ENCODE results near the gene CASQ2.

CASQ2 gene

DNA sequence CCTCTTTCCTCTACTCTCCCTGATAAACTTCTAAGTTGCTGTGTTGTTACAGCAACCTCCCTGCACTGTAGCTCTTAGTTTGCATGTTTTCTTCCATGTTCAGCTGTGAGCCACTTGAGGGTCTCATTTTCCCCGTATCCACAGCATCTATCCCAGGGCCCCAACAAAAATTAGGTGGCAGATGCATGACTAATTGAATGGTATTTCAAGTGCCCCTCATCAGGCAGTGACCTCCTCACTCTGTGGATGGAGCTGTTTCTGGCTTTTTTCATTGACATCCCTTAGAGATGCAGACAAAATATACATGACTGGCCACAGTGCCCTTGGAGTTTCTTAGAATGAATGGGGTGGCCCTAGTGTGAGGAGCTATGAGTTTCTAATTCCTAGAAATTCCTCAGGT is 3.4 kb downstream of the CASQ2 start:
- Mint-ChIP-seq H3K4me3 (no peak overlapping the region), H3K9me3 (no peaks in the 10 kb centered on the region), H3K36me3 (no peaks in the 10 kb centered on the region), H3K27me3 (peaks cover 7% of the 10 kb centered on the region), H3K27ac (no peak overlapping the region), H3K4me1 (no peaks in the 10 kb centered on the region)
- ATAC-seq (ENCODE audit: low read depth) = no peak
- DNase-seq (ENCODE audit: low spot score in 2 of 2) = no peak

DNA sequence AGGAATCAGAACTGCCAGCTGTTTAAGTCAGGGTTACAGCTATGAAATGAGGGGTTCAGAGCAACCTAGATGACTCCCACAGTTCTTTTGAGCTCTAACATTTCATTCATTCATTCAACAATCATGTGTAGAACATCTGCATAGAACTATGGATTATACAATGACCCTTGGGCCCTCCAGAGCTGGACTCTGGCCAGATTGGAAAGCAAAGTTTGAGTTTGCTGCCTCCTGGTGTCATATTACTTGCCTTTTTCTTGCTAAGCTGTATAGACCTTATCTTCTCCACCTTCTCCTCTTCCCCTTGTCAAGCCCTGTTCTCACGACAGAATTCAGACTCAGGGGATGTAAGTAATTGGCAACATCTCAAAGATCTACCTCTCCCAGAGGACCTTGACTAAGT is 4.0 kb downstream of the CASQ2 start:
- Mint-ChIP-seq H3K4me3 (no peak overlapping the region), H3K36me3 (no peaks in the 10 kb centered on the region), H3K4me1 (no peaks in the 10 kb centered on the region), H3K27ac (no peak overlapping the region), H3K27me3 (peaks cover 7% of the 10 kb centered on the region), H3K9me3 (peaks cover 1% of the 10 kb centered on the region)
- ATAC-seq (ENCODE audit: low read depth) (no peak), DNase-seq (ENCODE audit: low spot score in 2 of 2) (no peak)

DNA sequence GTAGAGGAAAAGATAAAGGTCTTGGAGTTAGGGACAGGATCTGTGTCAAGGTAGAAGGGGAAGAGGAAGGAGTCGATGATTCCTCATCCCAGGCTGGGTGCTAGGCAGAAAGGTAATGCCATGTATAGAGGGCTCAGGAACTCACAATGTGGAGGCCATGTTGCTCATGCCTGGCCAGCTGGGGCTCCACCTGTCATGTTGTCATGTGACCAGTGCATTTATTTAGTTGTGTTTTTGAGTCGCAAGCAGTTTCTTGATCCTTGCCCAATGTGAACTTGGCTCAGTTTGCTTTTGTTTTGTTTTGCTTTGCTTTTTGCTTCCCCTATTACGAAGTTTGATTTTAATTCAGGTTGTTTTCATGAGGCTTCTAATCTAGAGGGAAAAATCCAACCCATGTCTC is 5.7 kb downstream of the CASQ2 start:
- Mint-ChIP-seq H3K36me3 (no peaks in the 10 kb centered on the region), H3K4me1 (no peaks in the 10 kb centered on the region), H3K9me3 (peaks cover 6% of the 10 kb centered on the region), H3K27me3 (peaks cover 7% of the 10 kb centered on the region), H3K27ac (no peak overlapping the region), H3K4me3 (no peak overlapping the region)
- DNase-seq (ENCODE audit: low spot score in 2 of 2) (no peak), ATAC-seq (ENCODE audit: low read depth) (no peak)

DNA sequence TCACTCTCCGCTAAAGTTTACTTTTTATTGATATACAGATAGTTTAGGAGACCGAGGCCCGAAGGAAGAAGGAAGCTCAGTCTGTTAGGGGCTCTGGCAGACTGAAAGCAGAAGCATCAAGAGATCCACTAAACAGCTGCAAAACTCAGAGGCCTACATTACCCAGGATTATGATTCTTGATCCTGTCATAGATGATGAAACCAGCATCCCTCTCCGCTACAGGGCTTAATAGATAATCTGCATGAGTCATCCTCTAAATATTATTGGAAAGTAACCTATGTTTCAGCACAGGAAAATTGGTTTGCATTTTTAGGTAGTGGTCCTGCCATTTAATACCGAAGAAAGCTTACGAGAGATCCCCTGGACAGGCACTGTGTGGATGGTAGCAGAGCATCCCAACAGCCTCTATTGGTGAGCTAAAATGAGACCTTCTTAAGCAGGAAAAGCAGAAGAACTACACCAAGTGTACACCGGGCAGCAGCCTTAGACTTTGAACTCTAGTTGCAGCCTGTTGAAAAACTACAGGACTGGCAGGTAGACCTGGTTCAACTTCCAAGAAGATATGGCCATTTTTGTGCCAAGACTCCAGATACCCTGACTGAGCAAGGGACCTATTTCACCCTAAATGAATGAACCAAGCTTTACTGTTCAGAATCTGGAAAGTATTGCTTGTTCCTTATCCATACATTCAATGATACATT is 6.8 kb downstream of the CASQ2 start:
- Mint-ChIP-seq H3K9me3 (peaks cover 6% of the 10 kb centered on the region), H3K4me3 (no peak overlapping the region), H3K27me3 (peaks cover 7% of the 10 kb centered on the region), H3K4me1 (no peaks in the 10 kb centered on the region), H3K36me3 (no peaks in the 10 kb centered on the region), H3K27ac (no peak overlapping the region)
- no peak for DNase-seq (ENCODE audit: low spot score in 2 of 2)
- ATAC-seq (ENCODE audit: low read depth) = no peak

DNA sequence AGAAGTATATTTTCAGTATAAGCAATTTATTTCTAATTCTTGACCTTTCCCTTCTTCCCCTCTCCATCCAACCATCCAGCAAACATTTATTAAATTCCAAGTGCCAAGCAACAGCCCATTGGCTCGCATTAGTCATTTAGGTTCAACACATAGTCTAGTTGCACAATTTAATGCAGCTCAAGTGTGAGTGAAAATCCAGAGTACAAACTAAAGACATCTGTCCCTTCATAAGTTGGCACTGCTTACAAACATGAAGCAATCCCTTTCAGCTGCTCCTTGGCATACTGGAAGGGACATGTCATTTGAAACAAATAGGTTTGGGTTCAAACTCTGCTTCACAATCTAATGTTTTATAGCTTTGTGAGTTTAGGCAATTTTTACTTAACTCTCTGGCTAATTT is 10.7 kb downstream of the CASQ2 start:
- no peak overlapping the region for H3K27ac Mint-ChIP-seq
- H3K36me3 Mint-ChIP-seq = no peaks in the 10 kb centered on the region
- peaks cover 6% of the 10 kb centered on the region for H3K9me3 Mint-ChIP-seq
- H3K27me3 Mint-ChIP-seq = peaks cover 9% of the 10 kb centered on the region
- ATAC-seq (ENCODE audit: low read depth) (no peak), DNase-seq (ENCODE audit: low spot score in 2 of 2) (no peak)
- H3K4me3 Mint-ChIP-seq = no peak overlapping the region
- no peaks in the 10 kb centered on the region for H3K4me1 Mint-ChIP-seq

DNA sequence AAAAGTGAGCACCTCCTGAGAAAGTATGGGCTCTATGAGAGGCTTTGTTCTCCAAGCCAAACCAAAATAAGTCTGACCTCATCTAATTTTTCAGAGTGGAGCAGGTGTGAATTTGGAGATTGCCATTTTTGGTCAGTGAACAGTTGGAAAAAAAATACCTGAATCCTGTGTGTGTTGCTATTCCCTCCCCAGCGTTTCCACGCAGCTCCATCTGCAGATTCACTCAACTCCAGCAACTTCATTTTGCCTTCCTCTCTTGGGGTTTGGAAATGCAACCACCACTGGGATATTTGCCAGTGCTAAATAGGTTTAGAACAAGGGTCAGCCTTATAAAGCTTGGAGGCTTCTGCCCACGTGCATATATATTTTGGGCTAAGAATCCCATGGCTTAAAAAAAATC is 11.2 kb downstream of the CASQ2 start:
- H3K9me3 Mint-ChIP-seq = peaks cover 6% of the 10 kb centered on the region
- H3K27ac Mint-ChIP-seq = no peak overlapping the region
- H3K36me3 Mint-ChIP-seq = no peaks in the 10 kb centered on the region
- peaks cover 12% of the 10 kb centered on the region for H3K27me3 Mint-ChIP-seq
- ATAC-seq (ENCODE audit: low read depth) = no peak
- no peak for DNase-seq (ENCODE audit: low spot score in 2 of 2)
- no peaks in the 10 kb centered on the region for H3K4me1 Mint-ChIP-seq
- no peak overlapping the region for H3K4me3 Mint-ChIP-seq

DNA sequence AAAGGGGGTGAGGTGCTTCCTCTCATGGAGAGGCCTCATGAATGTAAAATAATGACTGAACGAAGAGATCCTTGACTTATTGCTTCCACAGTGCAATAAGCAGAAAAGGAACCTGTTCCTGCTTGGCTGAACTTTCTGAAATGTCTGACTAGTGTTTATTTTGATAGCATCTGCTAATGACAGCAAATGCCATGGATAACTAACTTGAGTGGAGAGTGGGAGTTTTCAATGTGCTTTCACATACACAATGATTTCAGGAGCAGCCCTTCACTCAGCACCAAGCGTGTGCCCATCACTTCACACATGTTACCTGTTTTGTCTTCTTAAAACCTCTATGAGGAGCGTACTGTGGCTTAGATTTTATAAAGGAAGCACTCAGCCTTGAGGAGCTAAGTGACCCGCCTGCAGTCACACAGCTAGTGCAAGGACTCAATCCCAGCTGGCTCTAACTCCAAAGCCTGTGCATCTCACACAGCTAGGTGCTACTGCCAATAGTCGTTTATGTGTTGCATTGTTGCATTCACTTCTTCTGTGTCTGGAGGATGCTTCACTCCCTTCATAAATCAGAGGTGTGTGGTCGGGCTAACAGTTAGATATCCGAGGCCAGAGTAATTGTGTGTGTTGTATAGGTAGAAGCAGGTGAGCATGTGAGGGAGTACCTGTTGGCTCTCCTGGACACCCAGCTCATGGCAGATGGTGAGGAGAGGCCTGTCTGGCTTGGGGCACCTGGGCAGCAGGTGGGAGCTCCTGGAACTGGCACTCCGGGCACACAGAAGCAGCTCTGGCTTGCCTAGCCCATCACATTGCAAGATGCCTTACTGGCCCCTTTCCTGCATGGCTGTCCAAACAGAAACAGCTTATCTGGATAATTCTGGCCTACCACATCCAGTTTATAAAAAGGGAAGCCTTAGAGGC is 12.8 kb downstream of the CASQ2 start:
- ATAC-seq (ENCODE audit: low read depth) = no peak
- Mint-ChIP-seq H3K27ac (no peak overlapping the region), H3K4me3 (no peak overlapping the region), H3K9me3 (peaks cover 6% of the 10 kb centered on the region), H3K27me3 (peaks cover 15% of the 10 kb centered on the region), H3K36me3 (no peaks in the 10 kb centered on the region), H3K4me1 (no peaks in the 10 kb centered on the region)
- DNase-seq (ENCODE audit: low spot score in 2 of 2) = no peak

DNA sequence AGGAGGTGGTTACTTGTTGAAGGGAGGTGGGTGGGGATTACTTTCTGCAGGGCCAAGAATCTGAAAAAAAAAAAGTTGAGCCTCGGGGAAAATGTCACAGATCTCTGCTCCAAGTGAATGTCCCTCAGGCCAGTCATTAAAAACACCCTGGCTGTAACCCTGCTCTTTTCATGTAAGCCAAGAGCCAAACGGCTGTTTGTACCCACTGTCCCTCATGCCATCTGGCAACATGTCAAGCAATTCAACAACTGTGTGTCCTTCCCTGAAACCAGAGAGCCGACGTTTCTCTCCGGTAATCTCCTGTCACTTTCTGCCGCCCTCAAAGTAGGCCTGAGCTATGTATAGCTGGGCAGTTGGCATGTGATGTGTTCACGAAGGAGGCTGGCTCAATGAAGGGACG is 14.7 kb downstream of the CASQ2 start:
- no peak overlapping the region for H3K27ac Mint-ChIP-seq
- H3K36me3 Mint-ChIP-seq = no peaks in the 10 kb centered on the region
- no peak overlapping the region for H3K4me3 Mint-ChIP-seq
- DNase-seq (ENCODE audit: low spot score in 2 of 2) (no peak), ATAC-seq (ENCODE audit: low read depth) (no peak)
- peaks cover 12% of the 10 kb centered on the region for H3K27me3 Mint-ChIP-seq
- H3K9me3 Mint-ChIP-seq = peaks cover 3% of the 10 kb centered on the region
- H3K4me1 Mint-ChIP-seq = no peaks in the 10 kb centered on the region

DNA sequence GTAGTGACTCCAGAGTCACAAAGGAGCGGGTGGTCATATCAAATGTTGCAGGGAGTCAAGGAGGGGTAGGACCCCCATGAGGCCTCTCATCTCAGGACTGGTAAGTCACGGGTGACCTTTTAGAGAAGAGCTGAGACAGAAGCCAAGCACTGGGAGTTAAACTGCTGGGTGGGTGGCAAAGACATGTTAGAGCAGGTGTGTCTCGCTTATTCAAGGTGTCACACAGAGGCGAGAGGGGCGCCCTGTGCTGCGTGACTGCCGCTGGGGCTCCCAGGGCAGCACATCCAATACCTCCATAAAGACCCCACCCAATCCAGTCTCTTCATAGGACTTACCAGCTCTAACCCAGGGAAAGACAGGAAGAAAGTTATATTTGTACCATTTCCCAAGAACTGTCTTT is 15.2 kb downstream of the CASQ2 start:
- ATAC-seq (ENCODE audit: low read depth) = no peak
- Mint-ChIP-seq H3K27me3 (peaks cover 12% of the 10 kb centered on the region), H3K9me3 (no peaks in the 10 kb centered on the region), H3K36me3 (no peaks in the 10 kb centered on the region), H3K4me3 (no peak overlapping the region), H3K4me1 (no peaks in the 10 kb centered on the region), H3K27ac (no peak overlapping the region)
- DNase-seq (ENCODE audit: low spot score in 2 of 2) = no peak

DNA sequence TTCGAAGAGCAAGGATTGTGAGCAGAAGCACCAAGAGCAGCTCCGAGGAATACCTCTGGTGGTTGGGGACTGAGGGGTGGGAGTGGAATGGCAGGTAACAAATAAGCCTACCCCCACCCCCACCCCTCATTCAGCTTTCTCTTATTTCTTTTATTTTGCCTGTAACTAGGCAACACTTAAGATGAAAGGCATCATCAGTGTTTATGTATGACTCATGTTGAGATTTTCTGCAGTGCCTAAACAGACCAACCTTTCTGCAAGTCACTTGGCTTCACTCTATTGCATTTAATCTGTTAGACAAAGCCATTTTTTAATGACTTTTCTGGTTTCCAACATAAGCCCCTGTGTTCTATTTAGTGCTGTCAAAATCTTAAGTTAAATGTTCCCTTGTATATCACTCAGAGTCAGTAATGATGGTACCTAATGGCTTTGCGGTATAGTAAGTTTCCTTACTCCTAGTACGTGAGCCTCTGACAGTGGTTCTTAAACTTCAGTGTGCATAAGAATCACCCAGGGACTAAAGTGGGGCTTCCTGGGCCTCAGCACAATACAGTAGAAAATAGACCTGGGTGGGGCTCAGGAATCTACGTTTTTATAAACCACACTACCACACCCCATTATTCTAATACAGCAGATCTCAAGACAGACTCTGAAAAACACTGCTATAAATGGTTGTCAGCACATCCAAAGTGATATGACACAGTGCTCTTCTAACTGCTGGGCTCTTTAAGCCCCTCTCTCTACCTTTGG is 19.9 kb downstream of the CASQ2 start:
- ATAC-seq (ENCODE audit: low read depth) = no peak
- DNase-seq (ENCODE audit: low spot score in 2 of 2) = no peak
- H3K27me3 Mint-ChIP-seq = peaks cover 12% of the 10 kb centered on the region

DNA sequence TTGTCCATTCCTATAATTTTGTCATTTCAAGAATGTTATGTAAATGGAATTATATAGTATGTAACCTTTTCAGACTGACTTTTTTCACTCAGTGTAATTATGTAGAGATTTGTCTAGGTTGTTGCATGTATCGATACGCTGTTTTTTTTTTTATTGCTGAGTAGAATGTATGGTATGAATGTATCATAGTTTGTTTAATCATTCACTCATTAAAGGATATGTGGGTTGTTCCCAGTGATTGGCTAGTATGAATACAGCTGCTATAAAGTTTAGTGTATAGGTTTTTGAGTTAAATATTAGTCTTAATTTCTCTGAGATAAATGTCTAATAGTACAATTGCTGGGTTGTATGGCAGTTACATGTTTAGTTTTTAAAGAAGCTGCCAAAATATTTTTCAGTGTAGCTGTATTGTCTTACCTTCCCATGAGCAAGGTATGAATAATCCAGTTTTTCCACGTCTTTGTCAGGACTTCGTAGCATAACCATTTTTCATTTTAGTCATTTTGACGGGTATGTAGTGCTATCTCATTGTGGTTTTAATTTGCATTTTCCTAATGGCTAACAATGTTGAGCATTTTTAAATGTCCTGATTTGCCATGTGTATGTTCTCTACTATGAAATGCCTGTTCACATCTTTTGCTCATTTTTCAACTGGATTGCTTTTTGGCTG is 22.4 kb downstream of the CASQ2 start:
- Mint-ChIP-seq H3K9me3 (no peaks in the 10 kb centered on the region), H3K36me3 (no peaks in the 10 kb centered on the region), H3K4me1 (no peaks in the 10 kb centered on the region), H3K27ac (no peak overlapping the region), H3K4me3 (no peak overlapping the region), H3K27me3 (peaks cover 1% of the 10 kb centered on the region)
- ATAC-seq (ENCODE audit: low read depth) (no peak), DNase-seq (ENCODE audit: low spot score in 2 of 2) (no peak)

More for the DNA sequence above, 19.9 kb downstream of the CASQ2 start:
- H3K36me3 Mint-ChIP-seq = no peaks in the 10 kb centered on the region
- H3K27ac Mint-ChIP-seq = no peak overlapping the region
- H3K4me3 Mint-ChIP-seq = no peak overlapping the region
- H3K4me1 Mint-ChIP-seq = no peaks in the 10 kb centered on the region
- H3K9me3 Mint-ChIP-seq = no peaks in the 10 kb centered on the region

DNA sequence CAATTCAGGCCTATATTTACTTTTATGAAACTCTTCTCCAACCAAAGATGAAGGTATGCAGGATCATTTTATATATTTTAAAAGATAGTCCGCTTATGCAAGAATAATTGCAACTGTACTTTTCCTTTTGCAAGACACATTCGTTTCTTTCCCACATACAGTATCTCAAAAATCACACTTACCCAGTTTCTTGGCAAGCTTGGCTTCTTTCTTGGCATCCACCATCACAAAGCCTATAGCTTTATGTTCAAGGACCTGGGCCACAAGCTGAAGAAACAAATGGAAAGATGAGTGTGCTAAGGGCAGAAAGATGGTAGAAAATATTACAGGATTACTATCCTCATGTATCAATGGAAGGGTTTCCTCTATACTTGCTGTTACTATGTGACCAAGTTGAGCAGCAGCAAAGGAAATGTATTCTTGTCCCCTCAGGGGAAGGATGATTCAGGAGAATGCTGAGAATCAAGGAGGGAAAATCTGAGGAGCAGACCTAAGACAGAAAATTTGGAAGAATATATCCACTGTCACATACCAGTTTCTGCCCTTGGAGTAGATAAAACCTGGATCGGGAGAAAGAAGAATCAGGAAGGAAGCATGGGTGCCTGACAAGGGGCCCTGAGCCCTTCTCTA is 23.8 kb downstream of the CASQ2 start:
- no peaks in the 10 kb centered on the region for H3K36me3 Mint-ChIP-seq
- H3K4me1 Mint-ChIP-seq = no peaks in the 10 kb centered on the region
- H3K27me3 Mint-ChIP-seq = peaks cover 1% of the 10 kb centered on the region
- H3K9me3 Mint-ChIP-seq = no peaks in the 10 kb centered on the region
- ATAC-seq (ENCODE audit: low read depth) (no peak), DNase-seq (ENCODE audit: low spot score in 2 of 2) (no peak)
- H3K27ac Mint-ChIP-seq = no peak overlapping the region
- H3K4me3 Mint-ChIP-seq = no peak overlapping the region

DNA sequence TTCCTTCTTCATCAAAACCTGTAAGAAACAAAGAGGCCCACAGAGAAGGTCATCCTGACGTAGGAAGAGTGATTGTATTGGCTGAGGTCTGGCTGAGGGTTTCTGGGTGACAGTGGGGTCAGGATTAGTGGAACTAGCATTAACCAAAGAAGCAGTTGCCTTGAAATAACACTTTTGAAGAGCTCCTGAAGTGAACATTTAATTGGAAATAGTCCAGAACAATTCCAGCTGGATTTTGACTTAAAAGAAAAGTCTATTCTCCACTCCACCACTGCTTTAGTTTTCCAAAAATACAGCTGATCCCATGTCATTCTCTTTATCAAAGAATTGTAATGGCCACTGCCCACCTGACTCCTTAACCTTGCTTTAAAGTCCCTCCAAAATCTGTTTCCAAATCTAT is 27.7 kb downstream of the CASQ2 start:
- H3K27me3 Mint-ChIP-seq = peaks cover 2% of the 10 kb centered on the region
- ATAC-seq (ENCODE audit: low read depth) = no peak
- H3K4me1 Mint-ChIP-seq = no peaks in the 10 kb centered on the region
- no peak overlapping the region for H3K27ac Mint-ChIP-seq
- H3K4me3 Mint-ChIP-seq = no peak overlapping the region
- no peak for DNase-seq (ENCODE audit: low spot score in 2 of 2)
- H3K36me3 Mint-ChIP-seq = no peaks in the 10 kb centered on the region
- no peaks in the 10 kb centered on the region for H3K9me3 Mint-ChIP-seq

All from memory B cell (primary cell).